HepG2 (cell line): ENCODE results near the gene AK8. TPM values are rescaled to one million over a fixed set of nuclear protein-coding genes. Genes with fewer than 3 reads are reported as not detected.

Experiments
- ATAC-seq: fragments of 200-7000 bp; cut with Tn5 transposase; 3 replicates; pipeline ENCODE4 v1.9.1; 2020; ENCODE audit warnings: mild to moderate bottlenecking, moderate library complexity
- BruUV-seq: library from RNA; stranded (reverse); fragments of 400-500 nt; replicated peaks from 2 replicates; lab custom pipeline; 2021; lab: Mats Ljungman, UMichigan
- CTCF ChIA-PET: fragments of 300-600 bp; formaldehyde crosslinking; extraction: SDS; loops from one replicate; lab custom pipeline; 2021; ENCODE audit warnings: low total read pairs, inconsistent platforms, low intra/inter-chr PET ratio; lab: Yijun Ruan, JAX
- POLR2A ChIA-PET: fragments of 350-600 bp; sonication (Branson Sonifier 250); formaldehyde crosslinking; loops from one replicate; lab custom pipeline; 2020; ENCODE audit warnings: antibody characterized with exemption, inconsistent platforms; lab: Yijun Ruan, JAX
- DNase-seq: peaks from one replicate; pipeline ENCODE4 v3.0.0-alpha.2; 2015; ENCODE audit warnings: low spot score
- FAIRE-seq: peaks from 3 replicates; lab custom pipeline; 2011; peaks lifted over from hg19 to GRCh38; lab: Jason Lieb, UNC
- H2AFZ ChIP-seq: one replicate; pipeline ENCODE4 v1.6.1; 2011; ENCODE audit warnings: low read length, inconsistent platforms
- H3K27ac ChIP-seq: fragments of 300-600 bp; 3 replicates; pipeline ENCODE4 v1.8.0; 2011; ENCODE audit warnings: mixed run types, mild to moderate bottlenecking, mixed read lengths, low read length, inconsistent platforms; ENCODE audit not compliant: insufficient read depth; ENCODE audit errors: extremely low read length
- H3K27me3 ChIP-seq, 2 experiments: fragments of 200-600 bp in 1 of 2; 2 replicates in 1 of 2; 3 replicates in 1 of 2; pipeline versions ENCODE4 v1.6.0 to v1.8.0; 2011; ENCODE audit warnings: low read length in 2 of 2, mild to moderate bottlenecking in 2 of 2, moderate library complexity in 2 of 2, inconsistent platforms in 1 of 2; ENCODE audit not compliant: insufficient read depth in 2 of 2, control insufficient read depth in 1 of 2
- H3K36me3 ChIP-seq, 2 experiments: fragments of 200-600 bp in 1 of 2; replicated peaks in 1 of 2; 2 replicates in 1 of 2; 3 replicates in 1 of 2; pipeline versions ENCODE4 v1.5.1 to v1.8.0; 2011; ENCODE audit warnings: low read length in 2 of 2, inconsistent platforms in 1 of 2; ENCODE audit not compliant: insufficient read depth in 2 of 2, control insufficient read depth in 1 of 2
- H3K4me1 ChIP-seq: 2 replicates; pipeline ENCODE4 v1.5.1; 2012; ENCODE audit warnings: low read length, inconsistent platforms; ENCODE audit not compliant: insufficient read depth
- H3K4me2 ChIP-seq: 2 replicates; pipeline ENCODE4 v1.6.0; 2011; ENCODE audit warnings: low read depth, low read length, inconsistent platforms
- H3K4me3 ChIP-seq, 3 experiments: fragments of 200-600 bp in 1 of 3; sonication (generic), shearing (Covaris generic) in 1 of 3; replicated peaks in 1 of 3; 2 replicates each; pipeline ENCODE4 v1.5.1; 2011 to 2016; ENCODE audit warnings: low read length in 3 of 3, inconsistent platforms in 2 of 3, low read depth in 2 of 3, mild to moderate bottlenecking in 2 of 3, control low read depth in 1 of 3, mixed read lengths in 1 of 3; ENCODE audit not compliant: insufficient read depth in 1 of 3
- H3K79me2 ChIP-seq: one replicate; pipeline ENCODE4 v1.6.1; 2011; ENCODE audit warnings: low read length, inconsistent platforms; ENCODE audit not compliant: insufficient read depth
- H3K9ac ChIP-seq: 2 replicates; pipeline ENCODE4 v1.6.0; 2011; ENCODE audit warnings: mild to moderate bottlenecking, low read depth, low read length, inconsistent platforms; ENCODE audit not compliant: insufficient read depth
- H3K9me3 ChIP-seq: 2 replicates; pipeline ENCODE4 v1.5.1; 2012; ENCODE audit warnings: mild to moderate bottlenecking, low read length
- H4K20me1 ChIP-seq: 2 replicates; pipeline ENCODE4 v1.6.0; 2011; ENCODE audit warnings: inconsistent platforms, mild to moderate bottlenecking, low read length, moderate library complexity; ENCODE audit not compliant: insufficient read depth
- ARHGAP35 ChIP-seq: sonication (generic); formaldehyde crosslinking; IDR thresholded peaks from 2 replicates; pipeline ENCODE4 v1.9.0; 2022; ENCODE audit warnings: mild to moderate bottlenecking, inconsistent platforms, moderate library complexity, missing genetic modification reagents, borderline replicate concordance
- GPN1 ChIP-seq: sonication (generic); formaldehyde crosslinking; IDR thresholded peaks from 2 replicates; pipeline ENCODE4 v1.5.1; 2020; ENCODE audit warnings: missing genetic modification reagents, borderline replicate concordance
- MAFF ChIP-seq: IDR thresholded peaks from 2 replicates; pipeline ENCODE4 v1.6.1; 2011; ENCODE audit warnings: low read depth, low read length, improper control_type of control experiment
- MAFK ChIP-seq, 2 experiments: IDR thresholded peaks in 1 of 2; conservative IDR thresholded peaks in 1 of 2; 2 replicates each; pipeline ENCODE4 v1.6.1; 2011; ENCODE audit warnings: improper control_type of control experiment in 2 of 2, low read length in 2 of 2
- MTF1 ChIP-seq: sonication (generic); formaldehyde crosslinking; IDR thresholded peaks from 2 replicates; pipeline ENCODE4 v1.5.0; 2020; ENCODE audit warnings: missing genetic modification reagents
- NFAT5 ChIP-seq: sonication (generic); formaldehyde crosslinking; IDR thresholded peaks from 2 replicates; pipeline ENCODE4 v1.4.0; 2020; ENCODE audit warnings: missing genetic modification reagents
- ZNF441 ChIP-seq: sonication (generic); formaldehyde crosslinking; IDR thresholded peaks from 2 replicates; pipeline ENCODE4 v1.7.0; 2021; ENCODE audit warnings: missing genetic modification reagents, borderline replicate concordance
- ZNF558 ChIP-seq: sonication (generic); formaldehyde crosslinking; IDR thresholded peaks from 2 replicates; pipeline ENCODE4 v1.9.0; 2022; ENCODE audit warnings: mild to moderate bottlenecking, missing genetic modification reagents, borderline replicate concordance
- ZNF709 ChIP-seq: sonication (generic); formaldehyde crosslinking; IDR thresholded peaks from 2 replicates; pipeline ENCODE4 v1.5.0; 2020; ENCODE audit warnings: mild to moderate bottlenecking, missing genetic modification reagents
- WGBS: methylation state at CpG from one replicate; pipeline ENCODE4 v1.1.6; 2017; ENCODE audit warnings: low lambda C conversion rate; 5-methylcytosine and 5-hydroxymethylcytosine counted together
- in situ Hi-C: cut with HindIII; loops from 2 replicates; pipeline ENCODE4 v1.10.0; 2017; ENCODE audit warnings: low pct_unique_long_range_greater_than_20kb; ENCODE audit not compliant: extremely low pct_ligation_motif_present
- intact Hi-C: fragments of 100-400 bp; cut with micrococcal nuclease; formaldehyde crosslinking; loops from one replicate; pipeline ENCODE4 v1.10.0; 2022; ENCODE audit not compliant: unreplicated experiment
- polyA plus RNA-seq, 8 experiments: library from polyadenylated mRNA; depleted of rRNA in 3 of 8; stranded (reverse) in 7 of 8; unstranded in 1 of 8; fragments of >200 nt; fragmentation: Illumina TruSeq in 4 of 8; extraction: Trizol in 4 of 8; gene quantifications; 2 replicates each; pipeline versions ENCODE4 v1.2.1 to v1.2.3, GENCODE V29; 2011 to 2016; ENCODE audit warnings: low read depth in 4 of 8, missing spikeins in 1 of 8, mixed read lengths in 1 of 8; ENCODE audit not compliant: insufficient read depth in 1 of 8
- total RNA-seq, 5 experiments: library from RNA; depleted of rRNA; stranded (reverse); fragments of >200 nt; fragmentation: Illumina TruSeq; extraction: Trizol; gene quantifications; 2 replicates each; pipeline ENCODE4 v1.2.3, GENCODE V29; 2016; ENCODE audit warnings: low read depth in 1 of 5

AK8 gene
- total and polyA plus RNA-seq, 2 of the 13 experiments (the other 11 are each of a cell fraction or from before 2014, with no cell fraction given) = 0.11 TPM; not detected in 1

- DNase-seq (no peak), ATAC-seq (no peak), FAIRE-seq (no peak)
- H4K20me1 ChIP-seq = no peaks in the 10 kb centered on the region
- WGBS = over 99% methylated on average over 13 of the region's 13 CpGs
- H3K9ac ChIP-seq = no peak overlapping the region
- ChIA-PET CTCF (no interaction called here), POLR2A (no interaction called here)
- peaks cover 17 to 56% of the 10 kb centered on the region in 2 experiments for H3K36me3 ChIP-seq
- no peak overlapping the region for H3K4me2 ChIP-seq
- no peaks in the 10 kb centered on the region for H3K79me2 ChIP-seq
- H3K4me3 ChIP-seq = no peak overlapping the region
- no TSS peak for BruUV-seq
- TF ChIP-seq ZNF441 (no peak), MAFK (conservative IDR thresholded peaks at IDR 0.05 in 1 of 2, IDR thresholded peaks at IDR 0.05 in 1 of 2; ENCODE audit: low read length in 2 of 2) (peak; percentile 92 to 95), ZNF709 (no peak), ARHGAP35 (CRISPR knock-in tag) (no peak), GPN1 (CRISPR knock-in tag) (no peak), MTF1 (CRISPR knock-in tag) (no peak), MAFF (peak; percentile 94), NFAT5 (CRISPR knock-in tag) (no peak), ZNF558 (CRISPR knock-in tag) (no peak)
- no peak overlapping the region for H3K27ac ChIP-seq
- in situ Hi-C loops (no loop called here), intact Hi-C loops (loop anchor here (2.0 to 5.0 kb wide), 2 partner anchors 69 to 82 kb away; no protein-coding TSS in a partner anchor)
- no peak overlapping the region for H2AFZ ChIP-seq
- H3K9me3 ChIP-seq = no peaks in the 10 kb centered on the region
- no peaks in the 10 kb centered on the region for H3K4me1 ChIP-seq
- no peaks in the 10 kb centered on the region for H3K27me3 ChIP-seq
Observed at GRCh38 chr9:132903574-132904492, 25.7 kb upstream of the AK8 start.
